ENCODE measurements around the gene GPR157. TPM values are rescaled to one million over a fixed set of nuclear protein-coding genes. Genes with fewer than 3 reads are reported as not detected.

GPR157 gene
- total and polyA plus RNA-seq, 2 of the 13 experiments (the other 11 are each of a cell fraction or from before 2014, with no cell fraction given), result 10.1 to 19.2 TPM

- no peaks in the 10 kb centered on the region for H3K9me3 ChIP-seq (ENCODE audit: low read length)
- no peaks in the 10 kb centered on the region for H3K79me2 ChIP-seq (ENCODE audit: insufficient read depth, low read length)
- no peak for FAIRE-seq
- no peak overlapping the region for H2AFZ ChIP-seq (ENCODE audit: low read length)
- H4K20me1 ChIP-seq (ENCODE audit: insufficient read depth, low read length), result no peaks in the 10 kb centered on the region
- TF ChIP-seq FOSL1 (CRISPR knock-in tag; IDR thresholded peaks at IDR 0.05; ENCODE audit: borderline replicate concordance) (no peak), SRY (CRISPR knock-in tag; IDR thresholded peaks at IDR 0.05) (no peak), ZNF430 (CRISPR knock-in tag; IDR thresholded peaks at IDR 0.05) (no peak)
- no peak overlapping the region for H3K9ac ChIP-seq (ENCODE audit: insufficient read depth, low read depth, low read length)
- ChIA-PET POLR2A (no interaction called here), CTCF (ENCODE audit: low intra/inter-chr PET ratio, low total read pairs) (no interaction called here)
- WGBS (ENCODE audit: low lambda C conversion rate), result 17% methylated on average over 1 of the region's 1 CpG
- peaks cover 0 to 3% of the 10 kb centered on the region in 2 experiments; a peak in 2 of 5 replicates for H3K27me3 ChIP-seq (ENCODE audit: control insufficient read depth in 1 of 2, insufficient read depth in 2 of 2, low read length in 2 of 2)
- H3K4me3 ChIP-seq (replicated peaks in 1 of 3; ENCODE audit: insufficient read depth in 1 of 3, low read depth in 2 of 3, low read length in 3 of 3), result no peak overlapping the region
- H3K4me2 ChIP-seq (ENCODE audit: low read depth, low read length), result no peak overlapping the region
- no peak for DNase-seq (ENCODE audit: low spot score)
- no peak overlapping the region for H3K27ac ChIP-seq (ENCODE audit: extremely low read length, insufficient read depth, low read length)
- BruUV-seq (replicated peaks), result no TSS peak
- intact Hi-C loops (cut with micrococcal nuclease; ENCODE audit: unreplicated experiment), result no loop called here
- in situ Hi-C loops (cut with HindIII; ENCODE audit: extremely low pct_ligation_motif_present, low pct_unique_long_range_greater_than_20kb), result no loop called here
- H3K36me3 ChIP-seq (replicated peaks in 1 of 2; ENCODE audit: control insufficient read depth in 1 of 2, insufficient read depth in 2 of 2, low read length in 2 of 2), result no peaks in the 10 kb centered on the region
- no peaks in the 10 kb centered on the region for H3K4me1 ChIP-seq (ENCODE audit: insufficient read depth, low read length)
- ATAC-seq, result no peak
These were observed 77.5 kb downstream of the GPR157 start for GRCh38 chr1:9051379-9051778.

GRCh38 chr1:9050803-9051202, 78.1 kb downstream of the GPR157 start:
- Histone ChIP-seq H3K9me3 (ENCODE audit: low read length) (no peaks in the 10 kb centered on the region), H2AFZ (ENCODE audit: low read length) (no peak overlapping the region), H3K27me3 (ENCODE audit: control insufficient read depth in 1 of 2, insufficient read depth in 2 of 2, low read length in 2 of 2) (peaks cover 0 to 6% of the 10 kb centered on the region in 2 experiments; a peak in 3 of 5 replicates), H3K36me3 (replicated peaks in 1 of 2; ENCODE audit: control insufficient read depth in 1 of 2, insufficient read depth in 2 of 2, low read length in 2 of 2) (no peaks in the 10 kb centered on the region), H3K79me2 (ENCODE audit: insufficient read depth, low read length) (no peaks in the 10 kb centered on the region), H3K27ac (ENCODE audit: extremely low read length, insufficient read depth, low read length) (no peak overlapping the region), H3K9ac (ENCODE audit: insufficient read depth, low read depth, low read length) (no peak overlapping the region), H3K4me3 (replicated peaks in 1 of 3; ENCODE audit: insufficient read depth in 1 of 3, low read depth in 2 of 3, low read length in 3 of 3) (no peak overlapping the region), H3K4me2 (ENCODE audit: low read depth, low read length) (no peak overlapping the region), H3K4me1 (ENCODE audit: insufficient read depth, low read length) (no peaks in the 10 kb centered on the region), H4K20me1 (ENCODE audit: insufficient read depth, low read length) (no peaks in the 10 kb centered on the region)
- POLR2A ChIA-PET, result no interaction called here
- no peak for TF ChIP-seq ATAD3A (CRISPR knock-in tag; IDR thresholded peaks at IDR 0.05)
- TF ChIP-seq, protein P1, sequence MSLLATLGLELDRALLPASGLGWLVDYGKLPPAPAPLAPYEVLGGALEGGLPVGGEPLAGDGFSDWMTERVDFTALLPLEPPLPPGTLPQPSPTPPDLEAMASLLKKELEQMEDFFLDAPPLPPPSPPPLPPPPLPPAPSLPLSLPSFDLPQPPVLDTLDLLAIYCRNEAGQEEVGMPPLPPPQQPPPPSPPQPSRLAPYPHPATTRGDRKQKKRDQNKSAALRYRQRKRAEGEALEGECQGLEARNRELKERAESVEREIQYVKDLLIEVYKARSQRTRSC (CRISPR knock-in tag; IDR thresholded peaks at IDR 0.05; ENCODE audit: low read depth), result no peak
- no peak for TF ChIP-seq ZBTB25 (CRISPR knock-in tag; IDR thresholded peaks at IDR 0.05)
- TF ChIP-seq, protein P2, sequence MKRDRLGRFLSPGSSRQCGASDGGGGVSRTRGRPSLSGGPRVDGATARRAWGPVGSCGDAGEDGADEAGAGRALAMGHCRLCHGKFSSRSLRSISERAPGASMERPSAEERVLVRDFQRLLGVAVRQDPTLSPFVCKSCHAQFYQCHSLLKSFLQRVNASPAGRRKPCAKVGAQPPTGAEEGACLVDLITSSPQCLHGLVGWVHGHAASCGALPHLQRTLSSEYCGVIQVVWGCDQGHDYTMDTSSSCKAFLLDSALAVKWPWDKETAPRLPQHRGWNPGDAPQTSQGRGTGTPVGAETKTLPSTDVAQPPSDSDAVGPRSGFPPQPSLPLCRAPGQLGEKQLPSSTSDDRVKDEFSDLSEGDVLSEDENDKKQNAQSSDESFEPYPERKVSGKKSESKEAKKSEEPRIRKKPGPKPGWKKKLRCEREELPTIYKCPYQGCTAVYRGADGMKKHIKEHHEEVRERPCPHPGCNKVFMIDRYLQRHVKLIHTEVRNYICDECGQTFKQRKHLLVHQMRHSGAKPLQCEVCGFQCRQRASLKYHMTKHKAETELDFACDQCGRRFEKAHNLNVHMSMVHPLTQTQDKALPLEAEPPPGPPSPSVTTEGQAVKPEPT (CRISPR knock-in tag; IDR thresholded peaks at IDR 0.05; ENCODE audit: low read depth), result no peak
- TF ChIP-seq, protein P3, sequence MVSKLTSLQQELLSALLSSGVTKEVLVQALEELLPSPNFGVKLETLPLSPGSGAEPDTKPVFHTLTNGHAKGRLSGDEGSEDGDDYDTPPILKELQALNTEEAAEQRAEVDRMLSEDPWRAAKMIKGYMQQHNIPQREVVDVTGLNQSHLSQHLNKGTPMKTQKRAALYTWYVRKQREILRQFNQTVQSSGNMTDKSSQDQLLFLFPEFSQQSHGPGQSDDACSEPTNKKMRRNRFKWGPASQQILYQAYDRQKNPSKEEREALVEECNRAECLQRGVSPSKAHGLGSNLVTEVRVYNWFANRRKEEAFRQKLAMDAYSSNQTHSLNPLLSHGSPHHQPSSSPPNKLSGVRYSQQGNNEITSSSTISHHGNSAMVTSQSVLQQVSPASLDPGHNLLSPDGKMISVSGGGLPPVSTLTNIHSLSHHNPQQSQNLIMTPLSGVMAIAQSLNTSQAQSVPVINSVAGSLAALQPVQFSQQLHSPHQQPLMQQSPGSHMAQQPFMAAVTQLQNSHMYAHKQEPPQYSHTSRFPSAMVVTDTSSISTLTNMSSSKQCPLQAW (CRISPR knock-in tag; IDR thresholded peaks at IDR 0.05), result no peak
- TF ChIP-seq TGIF2 (CRISPR knock-in tag; IDR thresholded peaks at IDR 0.05), result no peak
- ATAC-seq (no peak), DNase-seq (ENCODE audit: low spot score) (no peak), FAIRE-seq (no peak)
- CTCF ChIA-PET (ENCODE audit: low intra/inter-chr PET ratio, low total read pairs), result no interaction called here
- WGBS (ENCODE audit: low lambda C conversion rate), result 18% methylated on average over 3 of the region's 3 CpGs
- in situ Hi-C loops (cut with HindIII; ENCODE audit: extremely low pct_ligation_motif_present, low pct_unique_long_range_greater_than_20kb), result no loop called here
- BruUV-seq (replicated peaks), result no TSS peak
- intact Hi-C loops (cut with micrococcal nuclease; ENCODE audit: unreplicated experiment), result no loop called here

Measured in HepG2 (cell line).